Fibroblast of villous mesenchyme (primary cell): ENCODE measurements around the gene GSK3A. TPM values are rescaled to one million over a fixed set of nuclear protein-coding genes. Genes with fewer than 3 reads are reported as not detected.
A peak's percentile ranks its signal among the peaks of the same experiment; 100 is the strongest.

Experiments
- DNase-seq: peaks from one replicate; pipeline ENCODE4 v3.0.0-alpha.2; 2010; ENCODE audit warnings: low read depth
- H3K4me3 ChIP-seq: 2 replicates; pipeline ENCODE4 v1.5.1; 2011; ENCODE audit warnings: low read depth, mild to moderate bottlenecking, low read length
- CTCF ChIP-seq: IDR thresholded peaks from 2 replicates; pipeline ENCODE4 v1.5.1; 2012; ENCODE audit warnings: low read depth, mild to moderate bottlenecking, low read length; ENCODE audit not compliant: insufficient read depth
- total RNA-seq: library from RNA; depleted of rRNA; stranded (reverse); fragments of >200 nt; gene quantifications from 2 replicates; pipeline ENCODE4 v1.2.3, GENCODE V29; 2012

GSK3A gene
- total RNA-seq, 1 donor: 21.2 TPM

GRCh38 chr19:42229301-42229854 is 13.0 kb downstream of the GSK3A start:
- H3K4me3 ChIP-seq: no peak overlapping the region
- DNase-seq: no peak
- TF ChIP-seq CTCF: no peak

- no peak for TF ChIP-seq CTCF
- H3K4me3 ChIP-seq: no peak overlapping the region
- no peak for DNase-seq
Observed at GRCh38 chr19:42228641-42229040, 13.8 kb downstream of the GSK3A start.

- TF ChIP-seq CTCF: no peak
- H3K4me3 ChIP-seq: no peak overlapping the region
- no peak for DNase-seq
Observed at GRCh38 chr19:42226886-42227285, 15.5 kb downstream of the GSK3A start.

GRCh38 chr19:42225718-42226292 is 16.6 kb downstream of the GSK3A start:
- DNase-seq: no peak
- no peak for TF ChIP-seq CTCF

GRCh38 chr19:42224940-42225717 is 17.3 kb downstream of the GSK3A start:
- no peak for DNase-seq
- TF ChIP-seq CTCF: no peak

More at GRCh38 chr19:42225718-42226292, 16.6 kb downstream of the GSK3A start:
- no peak overlapping the region for H3K4me3 ChIP-seq

GRCh38 chr19:42220751-42221097 is 21.7 kb downstream of the GSK3A start:
- no peak for TF ChIP-seq CTCF
- no peak for DNase-seq
- peak overlapping the region; percentile 97 for H3K4me3 ChIP-seq

More at GRCh38 chr19:42224940-42225717, 17.3 kb downstream of the GSK3A start:
- no peak overlapping the region for H3K4me3 ChIP-seq
